AG20443 (cell line): ENCODE data around the gene CAD.
"Not testable (repeated sequence)": the region's sequence is repeated elsewhere in the genome, so short reads cannot be mapped to it uniquely, and the experiment has no call there.

Experiments used
- DNase-seq: peaks from one replicate; pipeline ENCODE4 v3.0.0; 2012; ENCODE audit warnings: low spot score, mixed read lengths

The CAD gene

GRCh38 chr2:27217173-27218121 is at the start of gene CAD:
Gene CAD, plus strand, starts transcription at chr2:27217369. Its CDS starts 183 bp downstream, at chr2:27217552.
- peak; percentile 97 for DNase-seq

- no peak for DNase-seq
Observed at GRCh38 chr2:27170581-27171337, 46.4 kb upstream of the CAD start.

- DNase-seq: no peak
Observed at GRCh38 chr2:27171351-27171848, 45.8 kb upstream of the CAD start.

DNA sequence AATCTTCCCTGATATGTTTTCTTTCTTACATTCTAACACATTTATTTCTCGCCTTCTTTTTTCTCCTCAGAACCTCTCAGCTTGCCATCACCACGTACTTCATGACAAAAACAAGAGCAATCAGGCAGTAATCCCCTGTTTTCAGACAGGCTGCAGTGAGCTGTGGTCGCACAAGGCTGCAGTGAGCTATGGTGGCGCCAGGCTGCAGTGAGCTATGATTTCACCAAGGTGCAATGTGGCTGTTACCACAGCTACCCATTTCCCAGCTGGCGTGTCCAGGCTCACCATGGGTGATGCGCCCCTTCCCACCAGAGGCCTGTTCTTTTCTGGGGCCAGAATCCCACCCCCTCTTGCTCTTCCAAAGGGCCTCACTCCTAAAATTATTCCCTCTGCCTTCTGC is 42.5 kb upstream of the CAD start:
- no peak for DNase-seq

DNA sequence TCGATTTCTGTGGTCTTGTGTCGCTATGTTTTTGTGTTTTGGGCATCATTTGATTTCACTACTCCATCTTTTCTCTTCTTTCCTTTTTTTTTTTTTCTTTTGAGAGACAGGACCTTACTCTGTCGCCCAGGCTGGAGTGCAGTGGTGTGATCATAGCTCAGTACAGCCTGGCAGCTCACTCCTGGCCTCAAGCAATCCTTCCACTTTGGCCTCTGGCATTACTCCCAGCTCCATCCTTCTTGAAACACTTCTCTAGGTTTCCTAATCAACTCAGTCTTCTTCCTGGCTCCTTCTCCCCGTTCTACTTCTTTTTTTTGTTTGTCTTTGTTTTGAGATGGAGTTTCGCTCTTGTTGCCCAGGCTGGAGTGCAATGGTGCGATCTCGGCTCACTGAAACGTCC is 41.8 kb upstream of the CAD start:
- DNase-seq: no peak

- not testable (repeated sequence) for DNase-seq
Observed at GRCh38 chr2:27175781-27176180, 41.4 kb upstream of the CAD start.

GRCh38 chr2:27177441-27178351 is 39.5 kb upstream of the CAD start:
- DNase-seq: no peak

DNA sequence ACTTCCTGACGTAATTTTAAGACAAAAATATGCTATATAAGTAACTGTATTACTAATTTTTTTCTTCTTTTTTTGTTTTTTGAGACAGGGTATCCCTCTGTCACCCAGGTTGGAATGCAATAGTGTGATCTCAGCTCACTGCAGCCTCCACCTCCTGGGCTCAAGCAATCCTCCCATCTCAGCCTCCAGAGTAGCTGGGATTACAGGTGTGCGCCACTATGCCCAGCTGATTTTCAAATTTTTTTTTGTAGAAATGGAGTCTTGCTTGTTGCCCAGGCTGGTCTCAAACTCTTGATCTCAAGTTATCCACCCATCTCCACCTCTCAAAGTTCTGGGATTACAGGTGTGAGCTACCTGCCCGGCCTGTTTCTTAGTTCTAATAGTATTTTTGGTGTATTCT is 38.7 kb upstream of the CAD start:
- DNase-seq: no peak

DNA sequence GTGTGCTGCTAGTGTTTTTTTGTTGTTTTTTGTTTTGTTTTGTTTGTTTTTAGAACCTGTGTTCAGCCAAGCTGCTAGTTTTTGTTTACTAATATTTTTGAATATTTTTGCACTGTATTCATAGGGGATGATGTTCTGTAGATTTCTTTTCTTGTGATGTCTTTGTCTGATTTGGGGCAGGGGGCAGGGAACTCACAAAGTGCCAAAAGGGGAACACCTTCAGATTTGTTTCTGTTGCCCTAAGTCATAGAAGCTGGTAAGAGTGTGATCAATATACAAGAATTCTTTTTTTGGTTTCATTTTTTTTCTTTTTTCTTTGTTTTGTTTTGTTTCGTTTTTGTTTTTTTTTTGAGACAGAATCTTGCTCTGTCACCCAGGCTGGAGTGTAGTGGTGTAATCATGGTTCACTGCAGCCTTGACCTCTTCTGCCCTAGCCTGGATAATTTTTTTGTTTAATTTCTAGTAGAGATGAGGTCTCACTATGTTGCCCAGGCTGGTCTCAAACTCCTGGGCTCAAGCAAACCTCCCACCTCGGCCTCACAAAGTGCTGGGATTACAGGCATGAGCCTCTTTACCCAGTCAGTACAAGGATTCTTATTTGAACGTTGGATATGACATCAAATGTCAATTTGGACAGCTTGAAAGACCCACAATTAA is 37.7 kb upstream of the CAD start:
- no peak for DNase-seq

- DNase-seq: peak; percentile 46
Observed at GRCh38 chr2:27182346-27182745, 34.8 kb upstream of the CAD start.

DNA sequence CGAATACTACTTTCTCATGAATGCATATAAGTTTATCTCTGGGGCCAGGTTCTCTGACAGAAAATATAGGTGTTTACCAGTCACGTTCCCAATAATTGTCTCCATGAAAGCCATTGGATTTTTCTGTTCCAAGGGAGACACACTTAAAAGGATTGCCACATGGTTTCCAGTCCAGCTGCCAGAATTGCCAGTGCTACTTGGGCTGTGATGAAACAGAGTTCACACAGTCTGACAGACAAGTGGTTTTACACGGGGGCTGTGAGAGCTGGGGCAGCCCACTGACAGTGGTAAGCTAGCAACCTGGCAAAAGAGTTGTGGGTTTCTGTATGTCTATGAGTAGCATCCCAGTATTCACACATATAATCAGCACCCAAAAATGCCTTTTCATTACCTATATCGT is 33.1 kb upstream of the CAD start:
- DNase-seq: no peak

- DNase-seq: peak; percentile 60
Observed at GRCh38 chr2:27185331-27186026, 31.7 kb upstream of the CAD start.

DNA sequence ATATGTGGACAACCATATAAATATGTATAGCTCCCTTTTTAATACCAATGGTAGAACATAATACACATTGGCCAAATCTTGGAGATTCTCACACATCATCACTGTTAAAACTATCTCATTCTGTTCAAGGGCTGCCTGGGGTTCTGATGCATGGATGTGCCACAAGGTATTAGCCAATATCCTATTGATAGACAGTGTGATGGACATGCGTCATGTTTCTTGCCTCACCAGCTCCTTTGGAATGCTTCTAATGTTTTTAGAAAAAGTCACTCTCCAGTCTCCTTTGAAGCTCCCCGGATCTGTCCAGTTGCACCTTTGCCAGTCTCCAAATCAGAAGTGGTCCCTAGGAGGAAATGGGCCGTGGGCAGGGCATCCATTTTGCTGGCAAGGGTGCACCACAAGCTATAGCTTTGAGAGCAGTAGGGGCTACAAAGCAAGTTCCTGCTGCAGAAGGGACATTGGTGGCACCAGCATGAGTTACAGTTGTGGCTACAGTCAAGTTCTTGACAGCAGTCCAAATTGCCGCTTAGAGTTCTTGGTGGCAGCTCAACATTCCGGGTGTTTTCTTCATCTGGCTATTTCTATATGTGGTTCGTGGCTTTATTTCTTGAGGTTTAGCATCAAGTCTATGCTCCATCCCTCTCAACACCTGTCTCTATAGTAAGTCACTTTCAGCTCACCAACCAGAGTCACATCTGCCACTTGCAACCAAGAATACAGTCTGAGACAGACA is 30.4 kb upstream of the CAD start:
- DNase-seq: no peak

DNA sequence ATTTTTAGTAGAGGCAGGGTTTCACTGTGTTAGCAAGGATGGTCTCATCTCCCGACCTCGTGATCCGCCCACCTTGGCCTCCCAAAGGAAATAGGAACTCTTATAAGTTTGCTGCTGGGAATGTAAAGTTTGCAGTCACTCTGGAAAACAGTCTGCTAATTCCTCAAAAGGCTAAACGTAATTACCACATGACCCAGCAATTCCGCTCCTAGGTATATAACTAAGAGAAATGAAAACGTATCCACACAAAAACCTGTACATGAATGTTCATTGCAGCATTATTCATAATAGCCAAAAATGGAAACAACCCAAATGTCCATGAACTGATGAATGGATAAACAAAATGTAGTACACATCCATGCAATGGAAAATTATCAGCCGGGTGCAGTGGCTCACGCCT is 27.2 kb upstream of the CAD start:
- DNase-seq: no peak

- DNase-seq: peak; percentile 65
Observed at GRCh38 chr2:27191070-27191829, 25.9 kb upstream of the CAD start.

DNA sequence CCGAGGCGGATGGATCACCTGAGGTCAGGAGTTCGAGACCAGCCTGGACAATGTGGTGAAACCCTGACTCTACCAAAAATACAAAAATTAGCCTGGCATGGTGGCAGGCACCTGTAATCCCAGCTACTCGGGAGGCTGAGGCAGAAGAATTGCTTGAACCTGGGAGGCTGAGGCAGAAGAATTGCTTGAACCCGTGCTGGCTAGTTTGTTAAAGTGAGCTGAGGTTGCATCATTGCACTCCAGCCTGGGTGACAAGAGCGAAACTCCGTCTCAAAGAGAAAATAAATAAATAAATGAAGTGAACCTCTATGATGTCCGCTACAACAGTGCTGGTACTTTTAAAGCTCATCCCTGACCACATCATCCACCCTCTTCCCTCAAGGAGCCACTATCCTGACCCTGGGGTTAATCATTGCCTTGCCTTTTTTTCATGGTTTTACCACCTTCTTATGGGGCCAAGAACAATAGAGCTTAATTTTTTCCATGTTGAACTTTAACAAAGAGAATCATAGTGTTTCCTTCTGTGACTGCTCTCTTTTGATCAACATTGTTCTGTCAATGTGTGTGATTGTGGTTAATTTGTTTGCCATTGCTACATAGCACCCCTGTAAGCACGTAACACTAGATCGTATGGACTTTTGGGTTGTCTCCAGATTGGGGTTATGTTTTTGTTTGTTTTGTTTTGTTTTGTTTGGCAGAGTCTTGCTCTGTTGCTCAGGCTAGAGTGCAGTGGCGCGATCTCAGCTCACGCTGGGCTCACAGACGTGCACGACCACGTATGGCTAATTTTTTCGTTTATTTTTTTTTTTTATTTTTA is 22.4 kb upstream of the CAD start:
- DNase-seq: no peak

DNA sequence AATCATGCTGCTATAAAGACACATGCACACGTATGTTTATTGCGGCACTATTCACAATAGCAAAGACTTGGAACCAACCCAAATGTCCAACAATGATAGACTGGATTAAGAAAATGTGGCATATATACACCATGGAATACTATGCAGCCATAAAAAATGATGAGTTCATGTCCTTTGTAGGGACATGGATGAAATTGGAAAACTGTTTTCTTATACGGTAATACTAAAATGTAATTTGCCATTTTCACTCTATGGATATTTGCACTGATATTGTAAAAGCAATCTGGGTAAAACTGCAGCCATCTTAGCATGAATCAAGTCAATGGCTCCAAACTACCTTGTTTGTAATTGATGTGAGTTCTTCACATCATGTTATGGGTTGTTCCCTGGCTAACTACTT is 21.4 kb upstream of the CAD start:
- not testable (repeated sequence) for DNase-seq

DNA sequence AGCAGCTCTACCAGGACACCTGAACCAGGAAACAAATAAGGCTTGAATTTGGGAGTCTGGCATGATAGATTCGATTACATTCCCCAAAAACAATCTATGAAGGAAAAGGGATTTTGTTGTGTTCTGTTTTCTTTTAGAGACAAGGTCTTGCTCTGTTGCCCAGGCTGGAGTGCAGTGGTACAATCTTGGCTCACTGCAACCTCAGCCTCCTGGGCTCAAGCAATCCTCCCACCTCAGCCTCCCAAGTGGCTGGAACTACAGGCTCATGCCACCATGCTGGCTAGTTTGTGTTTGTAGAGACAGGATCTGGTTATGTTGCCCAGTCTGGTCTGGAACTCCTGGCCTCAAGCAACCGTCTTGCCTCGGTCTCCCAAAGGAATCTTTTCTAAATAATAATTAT is 19.1 kb upstream of the CAD start:
- not testable (repeated sequence) for DNase-seq
